ENCODE results near the gene PDSS2.

The PDSS2 gene

DNA sequence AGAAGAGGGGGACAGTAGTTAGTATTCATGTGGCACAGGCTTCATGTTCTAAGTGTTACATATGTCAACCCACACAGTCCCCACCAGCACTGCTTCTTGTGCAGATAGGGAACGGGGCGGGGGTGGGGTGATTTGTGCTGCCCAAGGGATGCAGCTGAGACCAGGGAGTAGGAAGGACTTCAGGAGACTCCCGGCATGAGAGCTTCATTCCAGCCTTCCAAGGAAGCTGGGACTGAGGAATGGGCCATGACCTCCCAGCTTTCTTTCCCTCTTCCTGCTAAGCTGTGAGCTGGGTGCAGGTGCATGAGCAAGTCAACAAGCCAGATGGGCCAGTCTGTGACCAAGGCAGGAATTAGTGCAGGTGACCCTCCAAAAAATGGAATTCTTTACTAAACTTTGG, 353.2 kb downstream of the PDSS2 start:
- H3K4me3 ChIP-seq (replicated peaks in 1 of 2; ENCODE audit: low read depth in 2 of 2, low read length in 2 of 2), result no peak overlapping the region
- TF ChIP-seq, protein P1, sequence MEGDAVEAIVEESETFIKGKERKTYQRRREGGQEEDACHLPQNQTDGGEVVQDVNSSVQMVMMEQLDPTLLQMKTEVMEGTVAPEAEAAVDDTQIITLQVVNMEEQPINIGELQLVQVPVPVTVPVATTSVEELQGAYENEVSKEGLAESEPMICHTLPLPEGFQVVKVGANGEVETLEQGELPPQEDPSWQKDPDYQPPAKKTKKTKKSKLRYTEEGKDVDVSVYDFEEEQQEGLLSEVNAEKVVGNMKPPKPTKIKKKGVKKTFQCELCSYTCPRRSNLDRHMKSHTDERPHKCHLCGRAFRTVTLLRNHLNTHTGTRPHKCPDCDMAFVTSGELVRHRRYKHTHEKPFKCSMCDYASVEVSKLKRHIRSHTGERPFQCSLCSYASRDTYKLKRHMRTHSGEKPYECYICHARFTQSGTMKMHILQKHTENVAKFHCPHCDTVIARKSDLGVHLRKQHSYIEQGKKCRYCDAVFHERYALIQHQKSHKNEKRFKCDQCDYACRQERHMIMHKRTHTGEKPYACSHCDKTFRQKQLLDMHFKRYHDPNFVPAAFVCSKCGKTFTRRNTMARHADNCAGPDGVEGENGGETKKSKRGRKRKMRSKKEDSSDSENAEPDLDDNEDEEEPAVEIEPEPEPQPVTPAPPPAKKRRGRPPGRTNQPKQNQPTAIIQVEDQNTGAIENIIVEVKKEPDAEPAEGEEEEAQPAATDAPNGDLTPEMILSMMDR (IDR thresholded peaks at IDR 0.05; ENCODE audit: low read depth, low read length), result no peak
- DNase-seq (ENCODE audit: low read depth in 2 of 2), result no peak

DNA sequence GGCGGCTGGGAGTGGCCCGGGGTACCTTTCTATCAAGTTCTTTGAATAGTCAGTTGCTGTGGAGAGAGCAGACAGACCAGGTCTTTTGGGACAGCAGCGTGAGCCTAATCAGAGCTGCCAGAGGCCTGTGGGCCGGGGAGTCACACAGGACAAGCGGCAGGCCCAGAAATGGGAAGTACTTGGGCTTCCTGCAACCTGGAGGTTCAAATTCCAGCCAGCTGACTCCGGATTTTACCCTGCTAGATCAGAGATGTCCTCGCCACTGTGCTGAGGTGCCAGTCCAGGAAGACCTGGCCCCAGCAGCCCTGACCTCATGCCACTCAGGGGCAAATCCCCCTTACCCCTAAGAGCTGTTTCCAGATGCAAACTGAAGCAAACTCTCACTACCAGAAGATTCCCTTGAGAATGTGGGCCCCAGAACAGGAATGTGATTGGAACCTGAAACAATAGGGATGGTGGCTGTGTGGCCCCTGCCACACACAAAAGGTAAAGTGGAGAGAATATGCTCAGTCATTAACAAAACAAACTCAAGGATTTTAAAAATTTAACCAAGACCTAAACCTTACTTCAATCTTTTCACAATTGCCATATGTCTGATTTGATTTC, 353.8 kb downstream of the PDSS2 start:
- H3K4me3 ChIP-seq (replicated peaks in 1 of 2; ENCODE audit: low read depth in 2 of 2, low read length in 2 of 2), result no peak overlapping the region
- TF ChIP-seq, protein P1 (IDR thresholded peaks at IDR 0.05; ENCODE audit: low read depth, low read length), result no peak
- no peak for DNase-seq (ENCODE audit: low read depth in 2 of 2)

GRCh38 chr6:107103082-107103481, 356.3 kb downstream of the PDSS2 start:
- no peak for DNase-seq (ENCODE audit: low read depth in 2 of 2)
- H3K4me3 ChIP-seq (replicated peaks in 1 of 2; ENCODE audit: low read depth in 2 of 2, low read length in 2 of 2), result no peak overlapping the region
- TF ChIP-seq, protein P1 (IDR thresholded peaks at IDR 0.05; ENCODE audit: low read depth, low read length), result no peak
